ENCODE results near the gene PLCD1. TPM values are rescaled to one million over a fixed set of nuclear protein-coding genes. Genes with fewer than 3 reads are reported as not detected.

The PLCD1 gene
- total and polyA plus RNA-seq, 2 of the 13 experiments (the other 11 are each of a cell fraction or from before 2014, with no cell fraction given), result 10.1 to 12.4 TPM

- Histone ChIP-seq H2AFZ (ENCODE audit: low read length) (no peak overlapping the region), H3K4me3 (replicated peaks in 1 of 3; ENCODE audit: insufficient read depth in 1 of 3, low read depth in 2 of 3, low read length in 3 of 3) (no peak overlapping the region), H3K4me2 (ENCODE audit: low read depth, low read length) (no peak overlapping the region), H3K9me3 (ENCODE audit: low read length) (no peaks in the 10 kb centered on the region), H3K36me3 (replicated peaks in 1 of 2; ENCODE audit: control insufficient read depth in 1 of 2, insufficient read depth in 2 of 2, low read length in 2 of 2) (no peaks in the 10 kb centered on the region), H3K27ac (ENCODE audit: extremely low read length, insufficient read depth, low read length) (no peak overlapping the region), H4K20me1 (ENCODE audit: insufficient read depth, low read length) (no peaks in the 10 kb centered on the region), H3K27me3 (ENCODE audit: control insufficient read depth in 1 of 2, insufficient read depth in 2 of 2, low read length in 2 of 2) (peaks cover 0 to 1% of the 10 kb centered on the region in 2 experiments; a peak in 2 of 5 replicates), H3K79me2 (ENCODE audit: insufficient read depth, low read length) (no peaks in the 10 kb centered on the region), H3K4me1 (ENCODE audit: insufficient read depth, low read length) (peaks cover 20% of the 10 kb centered on the region; the same call in 1 of the 2 replicates), H3K9ac (ENCODE audit: insufficient read depth, low read depth, low read length) (no peak overlapping the region)
- 0% methylated on average over 2 of the region's 2 CpGs for WGBS (ENCODE audit: low lambda C conversion rate)
- no peak for FAIRE-seq
- peak; percentile 43 for TF ChIP-seq HNF4A (CRISPR knock-in tag; IDR thresholded peaks at IDR 0.05)
- no peak for TF ChIP-seq KLF16 (CRISPR knock-in tag; IDR thresholded peaks at IDR 0.05)
- TF ChIP-seq HNF4G (IDR thresholded peaks at IDR 0.05; ENCODE audit: borderline replicate concordance, low read depth, low read length), result 0 out of 2 replicates have a peak, but pooled peaks have one; percentile 6
- TF ChIP-seq HNF4G (CRISPR knock-in tag; IDR thresholded peaks at IDR 0.05; ENCODE audit: borderline replicate concordance, low read depth), result no peak
- no peak for TF ChIP-seq ZNF605 (CRISPR knock-in tag; IDR thresholded peaks at IDR 0.05)
- no peak for TF ChIP-seq ZFP36L2 (CRISPR knock-in tag; IDR thresholded peaks at IDR 0.05)
- intact Hi-C loops (cut with micrococcal nuclease; ENCODE audit: unreplicated experiment) (no loop called here), in situ Hi-C loops (cut with HindIII; ENCODE audit: extremely low pct_ligation_motif_present, low pct_unique_long_range_greater_than_20kb) (no loop called here)
- ATAC-seq, result peak; percentile 39; the same call in 1 of the 3 replicates
- DNase-seq (ENCODE audit: low spot score), result no peak
- BruUV-seq (replicated peaks), result no TSS peak
- ChIA-PET POLR2A (no interaction called here), CTCF (ENCODE audit: low intra/inter-chr PET ratio, low total read pairs) (no interaction called here)
Measured at GRCh38 chr3:38062809-38063208, 33.4 kb upstream of the PLCD1 start.

GRCh38 chr3:38059591-38059990 lies 30.1 kb upstream of the PLCD1 start:
- H3K4me1 ChIP-seq (ENCODE audit: insufficient read depth, low read length), result peaks cover 26% of the 10 kb centered on the region
- WGBS (ENCODE audit: low lambda C conversion rate), result 64% methylated on average over 7 of the region's 7 CpGs
- in situ Hi-C loops (cut with HindIII; ENCODE audit: extremely low pct_ligation_motif_present, low pct_unique_long_range_greater_than_20kb) (no loop called here), intact Hi-C loops (cut with micrococcal nuclease; ENCODE audit: unreplicated experiment) (no loop called here)
- H3K79me2 ChIP-seq (ENCODE audit: insufficient read depth, low read length), result no peaks in the 10 kb centered on the region
- H2AFZ ChIP-seq (ENCODE audit: low read length), result no peak overlapping the region
- H4K20me1 ChIP-seq (ENCODE audit: insufficient read depth, low read length), result no peaks in the 10 kb centered on the region
- BruUV-seq (replicated peaks), result no TSS peak
- H3K9me3 ChIP-seq (ENCODE audit: low read length), result no peaks in the 10 kb centered on the region
- H3K36me3 ChIP-seq (replicated peaks in 1 of 2; ENCODE audit: control insufficient read depth in 1 of 2, insufficient read depth in 2 of 2, low read length in 2 of 2), result no peaks in the 10 kb centered on the region
- peaks cover 0 to 1% of the 10 kb centered on the region in 2 experiments; a peak in 1 of 5 replicates for H3K27me3 ChIP-seq (ENCODE audit: control insufficient read depth in 1 of 2, insufficient read depth in 2 of 2, low read length in 2 of 2)
- FAIRE-seq, result no peak
- ChIA-PET POLR2A (no interaction called here), CTCF (ENCODE audit: low intra/inter-chr PET ratio, low total read pairs) (no interaction called here)
- no peak for TF ChIP-seq ZBTB4 (CRISPR knock-in tag; IDR thresholded peaks at IDR 0.05; ENCODE audit: borderline replicate concordance)
- no peak for TF ChIP-seq ZNF333 (CRISPR knock-in tag; IDR thresholded peaks at IDR 0.05; ENCODE audit: borderline replicate concordance)
- no peak for TF ChIP-seq DRAP1 (CRISPR knock-in tag; IDR thresholded peaks at IDR 0.05)
- no peak for TF ChIP-seq ERF (CRISPR knock-in tag; IDR thresholded peaks at IDR 0.05)
- H3K4me3 ChIP-seq (replicated peaks in 1 of 3; ENCODE audit: insufficient read depth in 1 of 3, low read depth in 2 of 3, low read length in 3 of 3), result no peak overlapping the region
- no peak overlapping the region for H3K27ac ChIP-seq (ENCODE audit: extremely low read length, insufficient read depth, low read length)
- no peak for DNase-seq (ENCODE audit: low spot score)
- no peak for ATAC-seq
- no peak overlapping the region for H3K9ac ChIP-seq (ENCODE audit: insufficient read depth, low read depth, low read length)
- no peak overlapping the region for H3K4me2 ChIP-seq (ENCODE audit: low read depth, low read length)

Data from HepG2 (cell line).